ENCODE data around the gene HIVEP1.

DNA sequence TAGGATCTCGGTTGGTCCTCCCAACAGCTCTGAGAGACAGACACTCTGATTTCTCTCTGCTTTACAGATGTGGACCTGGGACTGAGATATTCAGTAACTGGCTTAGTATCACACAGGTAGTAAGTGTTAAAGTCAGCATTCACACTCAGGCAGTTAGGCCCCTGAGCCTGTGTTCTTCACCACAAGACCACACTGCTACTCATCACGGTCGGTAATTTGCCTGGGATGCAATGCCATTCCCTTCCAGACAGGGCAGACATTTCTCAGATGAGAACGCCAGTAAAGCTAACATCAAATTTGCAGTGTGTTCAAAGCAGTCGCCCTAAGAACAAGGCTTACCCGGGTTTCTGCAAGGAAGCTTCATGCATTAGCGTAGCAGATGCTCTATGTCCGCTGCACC is 39.8 kb upstream of the HIVEP1 start:
- TF ChIP-seq, protein P1, sequence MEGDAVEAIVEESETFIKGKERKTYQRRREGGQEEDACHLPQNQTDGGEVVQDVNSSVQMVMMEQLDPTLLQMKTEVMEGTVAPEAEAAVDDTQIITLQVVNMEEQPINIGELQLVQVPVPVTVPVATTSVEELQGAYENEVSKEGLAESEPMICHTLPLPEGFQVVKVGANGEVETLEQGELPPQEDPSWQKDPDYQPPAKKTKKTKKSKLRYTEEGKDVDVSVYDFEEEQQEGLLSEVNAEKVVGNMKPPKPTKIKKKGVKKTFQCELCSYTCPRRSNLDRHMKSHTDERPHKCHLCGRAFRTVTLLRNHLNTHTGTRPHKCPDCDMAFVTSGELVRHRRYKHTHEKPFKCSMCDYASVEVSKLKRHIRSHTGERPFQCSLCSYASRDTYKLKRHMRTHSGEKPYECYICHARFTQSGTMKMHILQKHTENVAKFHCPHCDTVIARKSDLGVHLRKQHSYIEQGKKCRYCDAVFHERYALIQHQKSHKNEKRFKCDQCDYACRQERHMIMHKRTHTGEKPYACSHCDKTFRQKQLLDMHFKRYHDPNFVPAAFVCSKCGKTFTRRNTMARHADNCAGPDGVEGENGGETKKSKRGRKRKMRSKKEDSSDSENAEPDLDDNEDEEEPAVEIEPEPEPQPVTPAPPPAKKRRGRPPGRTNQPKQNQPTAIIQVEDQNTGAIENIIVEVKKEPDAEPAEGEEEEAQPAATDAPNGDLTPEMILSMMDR (IDR thresholded peaks at IDR 0.05), result no peak
- no peak for TF ChIP-seq POLR2A (IDR thresholded peaks at IDR 0.05)

Data from testis (tissue), 2 donors.